GM23338 (cell line): ENCODE measurements around the gene CRX. TPM values are rescaled to one million over a fixed set of nuclear protein-coding genes. Genes with fewer than 3 reads are reported as not detected.
A peak's percentile ranks its signal among the peaks of the same experiment; 100 is the strongest.
"Not testable (repeated sequence)": the region's sequence is repeated elsewhere in the genome, so short reads cannot be mapped to it uniquely, and the experiment has no call there.

Experiments
- ATAC-seq: fragments of 200-7000 bp; cut with Tn5 transposase; 3 replicates; pipeline ENCODE4 v1.9.1; 2020
- DNase-seq: peaks from one replicate; pipeline ENCODE4 v3.0.0-alpha.2; 2015; ENCODE audit warnings: low spot score
- H2AFZ ChIP-seq: fragments of 200-600 bp; sonication (generic); 2 replicates; pipeline ENCODE4 v1.8.0; 2016; ENCODE audit warnings: antibody characterized with exemption, mild to moderate bottlenecking, moderate library complexity
- H3F3A ChIP-seq: fragments of 200-600 bp; sonication (generic); replicated peaks from 2 replicates; pipeline ENCODE4 v1.8.0; 2017; ENCODE audit warnings: antibody characterized with exemption, mixed run types, low read depth
- H3K27ac ChIP-seq: fragments of 200-600 bp; sonication (generic); 2 replicates; pipeline ENCODE4 v1.6.1; 2016; ENCODE audit warnings: low read depth
- H3K27me3 ChIP-seq: fragments of 200-600 bp; sonication (generic); 2 replicates; pipeline ENCODE4 v1.8.0; 2016; ENCODE audit warnings: mild to moderate bottlenecking, mixed run types, moderate library complexity; ENCODE audit not compliant: insufficient read depth
- H3K36me3 ChIP-seq: fragments of 200-600 bp; sonication (generic); 2 replicates; pipeline ENCODE4 v1.8.0; 2016; ENCODE audit warnings: mild to moderate bottlenecking; ENCODE audit not compliant: insufficient read depth
- H3K4me1 ChIP-seq: fragments of 200-600 bp; sonication (generic); 2 replicates; pipeline ENCODE4 v1.8.0; 2016; ENCODE audit warnings: mild to moderate bottlenecking, moderate library complexity; ENCODE audit not compliant: insufficient read depth
- H3K4me2 ChIP-seq: fragments of 200-600 bp; sonication (generic); 2 replicates; pipeline ENCODE4 v1.7.1; 2017; ENCODE audit warnings: mixed run types
- H3K4me3 ChIP-seq: fragments of 200-600 bp; sonication (generic); 2 replicates; pipeline ENCODE4 v1.6.1; 2016; ENCODE audit warnings: mixed run types
- H3K79me2 ChIP-seq: fragments of 200-600 bp; sonication (generic); replicated peaks from 2 replicates; pipeline ENCODE4 v1.8.0; 2017; ENCODE audit warnings: mild to moderate bottlenecking; ENCODE audit not compliant: insufficient read depth
- H3K9me2 ChIP-seq: fragments of 200-600 bp; sonication (generic); 2 replicates; pipeline ENCODE4 v1.8.0; 2017; ENCODE audit not compliant: insufficient read depth
- H4K20me1 ChIP-seq: fragments of 200-600 bp; sonication (generic); replicated peaks from 2 replicates; pipeline ENCODE4 v1.8.0; 2017; ENCODE audit warnings: mild to moderate bottlenecking; ENCODE audit not compliant: insufficient read depth
- H3K27ac Mint-ChIP-seq: 2 replicates; pipeline ENCODE4 v1.8.0; 2020; ENCODE audit warnings: inconsistent platforms, mild to moderate bottlenecking, moderate library complexity, mixed read lengths
- H3K27me3 Mint-ChIP-seq: 3 replicates; pipeline ENCODE4 v1.8.0; 2022; ENCODE audit warnings: low read depth, mild to moderate bottlenecking, moderate library complexity, mixed read lengths, inconsistent platforms; ENCODE audit not compliant: insufficient read depth, poor library complexity
- H3K36me3 Mint-ChIP-seq: 3 replicates; pipeline ENCODE4 v1.8.0; 2021; ENCODE audit warnings: low read depth, mild to moderate bottlenecking, inconsistent platforms, moderate library complexity, mixed read lengths
- H3K4me1 Mint-ChIP-seq: 3 replicates; pipeline ENCODE4 v1.8.0; 2020; ENCODE audit warnings: mild to moderate bottlenecking, inconsistent platforms, mixed read lengths
- H3K4me3 Mint-ChIP-seq: 3 replicates; pipeline ENCODE4 v1.8.0; 2021; ENCODE audit warnings: moderate library complexity, mild to moderate bottlenecking, inconsistent platforms, mixed read lengths
- H3K9me3 Mint-ChIP-seq: 3 replicates; pipeline ENCODE4 v1.8.0; 2020; ENCODE audit warnings: moderate library complexity, mild to moderate bottlenecking, inconsistent platforms, mixed read lengths
- CREB1 ChIP-seq: fragments of 250-450 bp; sonication (Bioruptor Pico); IDR thresholded peaks from 2 replicates; pipeline ENCODE4 v1.5.0; 2020; ENCODE audit warnings: low read depth, mild to moderate bottlenecking, moderate library complexity
- EZH2 ChIP-seq: fragments of 200-600 bp; sonication (generic); IDR thresholded peaks from one replicate; pipeline ENCODE4 v1.8.0; 2017; ENCODE audit warnings: antibody characterized with exemption, mild to moderate bottlenecking, low read depth; ENCODE audit not compliant: unreplicated experiment
- JUNB ChIP-seq: IDR thresholded peaks from one replicate; pipeline ENCODE4 v1.6.1; 2016; ENCODE audit warnings: antibody characterized with exemption; ENCODE audit not compliant: unreplicated experiment
- POLR2AphosphoS5 ChIP-seq: IDR thresholded peaks from 2 replicates; pipeline ENCODE4 v1.6.1; 2016; ENCODE audit warnings: antibody characterized with exemption, low read depth
- ZNF114 ChIP-seq: fragments of 250-450 bp; sonication (Bioruptor Pico); IDR thresholded peaks from 2 replicates; pipeline ENCODE4 v1.5.0; 2020; ENCODE audit warnings: mild to moderate bottlenecking, moderate library complexity
- polyA plus RNA-seq: library from polyadenylated mRNA; unstranded; fragments of >200 nt; fragmentation: Nextera tagmentation; extraction: Ambion mirVana; gene quantifications from 2 replicates; pipeline ENCODE4 v1.2.1, GENCODE V29; 2016
- total RNA-seq: library from RNA; depleted of rRNA; stranded (reverse); fragments of >200 nt; shearing (Covaris generic); gene quantifications from 2 replicates; pipeline ENCODE4 v1.2.3, GENCODE V29; 2014
- TF ChIP-seq, protein P1 (sequence below), 2 experiments: fragments of 200-600 bp in 1 of 2; sonication (generic) in 1 of 2; conservative IDR thresholded peaks; 2 replicates each; pipeline versions ENCODE4 v1.5.1 to v1.6.1; 2016 to 2017; ENCODE audit warnings: antibody characterized with exemption in 2 of 2, low read depth in 2 of 2, mild to moderate bottlenecking in 2 of 2, moderate library complexity in 1 of 2
- TF ChIP-seq, protein P2 (sequence below): IDR thresholded peaks from 2 replicates; pipeline ENCODE4 v1.6.1; 2016; ENCODE audit warnings: antibody characterized with exemption

CRX gene
- total and polyA plus RNA-seq, 2 experiments from 2014 or later: 0.15 TPM; not detected in 1

- H2AFZ ChIP-seq, DNase-seq, H3K9me3 Mint-ChIP-seq, H3K36me3 ChIP-seq, H3K79me2 ChIP-seq, H3K4me3 Mint-ChIP-seq, H3K27me3 ChIP-seq, H3K4me2 ChIP-seq, H3K4me3 ChIP-seq, H3K4me1 Mint-ChIP-seq, H4K20me1 ChIP-seq, H3K9me2 ChIP-seq, ATAC-seq, H3K27ac Mint-ChIP-seq: not testable (repeated sequence)
- H3K36me3 Mint-ChIP-seq: peaks cover 41% of the 10 kb centered on the region
- H3K4me1 ChIP-seq: 0 out of 2 replicates have a peak, but pooled peaks cover 18% of the 10 kb centered on the region
- peak overlapping the region; percentile 83; the same call in 1 of the 2 replicates for H3K27ac ChIP-seq
- peaks cover 11% of the 10 kb centered on the region for H3K27me3 Mint-ChIP-seq
- H3F3A ChIP-seq: peaks cover 30% of the 10 kb centered on the region; the same call in 1 of the 2 replicates
These were observed 34.4 kb upstream of the CRX start for GRCh38 chr19:47787307-47787706.

- peak; percentile 10; the same call in 2 of the 3 replicates for ATAC-seq
- H2AFZ ChIP-seq: not testable (repeated sequence)
- peak overlapping the region; percentile 67; the same call in 1 of the 2 replicates for H3K4me2 ChIP-seq
These were observed 31.9 kb upstream of the CRX start for GRCh38 chr19:47789811-47790210.

DNA sequence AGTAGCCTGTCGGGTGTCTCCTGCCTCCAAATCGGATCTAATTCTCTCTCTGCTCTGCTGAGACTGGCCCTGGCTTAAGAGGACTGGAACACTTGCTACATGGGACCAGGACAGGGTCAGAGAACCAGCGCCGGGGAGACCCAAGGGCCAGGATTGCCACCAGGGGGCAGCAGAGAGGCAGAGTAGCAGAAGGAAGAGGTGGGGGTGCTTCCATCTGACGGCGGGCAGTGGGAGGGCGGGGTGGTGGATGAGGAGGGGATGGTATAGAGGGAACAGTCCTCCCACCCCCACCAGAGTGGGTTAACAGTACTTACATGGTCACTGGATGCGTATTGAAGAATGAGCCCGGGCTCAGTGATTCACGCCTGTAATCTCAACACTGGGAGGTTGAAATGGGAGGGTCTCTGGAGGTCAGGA is 31.3 kb upstream of the CRX start:
- Histone ChIP-seq H3K4me1 (0 out of 2 replicates have a peak, but pooled peaks cover 18% of the 10 kb centered on the region), H3K27me3 (no peaks in the 10 kb centered on the region), H4K20me1 (0 out of 2 replicates have a peak, but pooled peaks cover 3% of the 10 kb centered on the region), H2AFZ (no peak overlapping the region), H3K27ac (peak overlapping the region; percentile 87), H3K4me2 (peak overlapping the region; percentile 67; the same call in 1 of the 2 replicates), H3K36me3 (no peaks in the 10 kb centered on the region), H3K9me2 (no peaks in the 10 kb centered on the region), H3K79me2 (no peaks in the 10 kb centered on the region), H3K4me3 (no peak overlapping the region), H3F3A (peaks cover 12% of the 10 kb centered on the region; the same call in 1 of the 2 replicates)
- Mint-ChIP-seq H3K4me1 (peaks cover 7% of the 10 kb centered on the region), H3K36me3 (peaks cover 11% of the 10 kb centered on the region; the same call in 2 of the 3 replicates), H3K4me3 (no peak overlapping the region), H3K27ac (no peak overlapping the region), H3K9me3 (peaks cover 13% of the 10 kb centered on the region; the same call in 2 of the 3 replicates), H3K27me3 (peaks cover 11% of the 10 kb centered on the region)
- ATAC-seq (peak; percentile 90), DNase-seq (peak; percentile 98)
- TF ChIP-seq CREB1 (no peak), EZH2 (no peak), ZNF114 (no peak), POLR2AphosphoS5 (no peak), JUNB (no peak)
- TF ChIP-seq, protein P1, sequence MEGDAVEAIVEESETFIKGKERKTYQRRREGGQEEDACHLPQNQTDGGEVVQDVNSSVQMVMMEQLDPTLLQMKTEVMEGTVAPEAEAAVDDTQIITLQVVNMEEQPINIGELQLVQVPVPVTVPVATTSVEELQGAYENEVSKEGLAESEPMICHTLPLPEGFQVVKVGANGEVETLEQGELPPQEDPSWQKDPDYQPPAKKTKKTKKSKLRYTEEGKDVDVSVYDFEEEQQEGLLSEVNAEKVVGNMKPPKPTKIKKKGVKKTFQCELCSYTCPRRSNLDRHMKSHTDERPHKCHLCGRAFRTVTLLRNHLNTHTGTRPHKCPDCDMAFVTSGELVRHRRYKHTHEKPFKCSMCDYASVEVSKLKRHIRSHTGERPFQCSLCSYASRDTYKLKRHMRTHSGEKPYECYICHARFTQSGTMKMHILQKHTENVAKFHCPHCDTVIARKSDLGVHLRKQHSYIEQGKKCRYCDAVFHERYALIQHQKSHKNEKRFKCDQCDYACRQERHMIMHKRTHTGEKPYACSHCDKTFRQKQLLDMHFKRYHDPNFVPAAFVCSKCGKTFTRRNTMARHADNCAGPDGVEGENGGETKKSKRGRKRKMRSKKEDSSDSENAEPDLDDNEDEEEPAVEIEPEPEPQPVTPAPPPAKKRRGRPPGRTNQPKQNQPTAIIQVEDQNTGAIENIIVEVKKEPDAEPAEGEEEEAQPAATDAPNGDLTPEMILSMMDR (conservative IDR thresholded peaks at IDR 0.05; ENCODE audit: low read depth in 2 of 2): peak; percentile 97 to 98
- TF ChIP-seq, protein P2, sequence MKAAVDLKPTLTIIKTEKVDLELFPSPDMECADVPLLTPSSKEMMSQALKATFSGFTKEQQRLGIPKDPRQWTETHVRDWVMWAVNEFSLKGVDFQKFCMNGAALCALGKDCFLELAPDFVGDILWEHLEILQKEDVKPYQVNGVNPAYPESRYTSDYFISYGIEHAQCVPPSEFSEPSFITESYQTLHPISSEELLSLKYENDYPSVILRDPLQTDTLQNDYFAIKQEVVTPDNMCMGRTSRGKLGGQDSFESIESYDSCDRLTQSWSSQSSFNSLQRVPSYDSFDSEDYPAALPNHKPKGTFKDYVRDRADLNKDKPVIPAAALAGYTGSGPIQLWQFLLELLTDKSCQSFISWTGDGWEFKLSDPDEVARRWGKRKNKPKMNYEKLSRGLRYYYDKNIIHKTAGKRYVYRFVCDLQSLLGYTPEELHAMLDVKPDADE: no peak

More at GRCh38 chr19:47789811-47790210, 31.9 kb upstream of the CRX start:
- H3K27me3 ChIP-seq, H3K79me2 ChIP-seq, H3K27ac Mint-ChIP-seq, H3K4me1 Mint-ChIP-seq, H3K4me3 ChIP-seq, H3K4me3 Mint-ChIP-seq, H4K20me1 ChIP-seq, H3K9me2 ChIP-seq, DNase-seq, H3K36me3 ChIP-seq: not testable (repeated sequence)
- peaks cover 13% of the 10 kb centered on the region; the same call in 2 of the 3 replicates for H3K9me3 Mint-ChIP-seq
- H3K4me1 ChIP-seq: 0 out of 2 replicates have a peak, but pooled peaks cover 18% of the 10 kb centered on the region
- peaks cover 17% of the 10 kb centered on the region; the same call in 2 of the 3 replicates for H3K36me3 Mint-ChIP-seq
- H3F3A ChIP-seq: peaks cover 16% of the 10 kb centered on the region; the same call in 1 of the 2 replicates
- H3K27me3 Mint-ChIP-seq: peaks cover 11% of the 10 kb centered on the region
- peak overlapping the region; percentile 87 for H3K27ac ChIP-seq
